ENCODE results near the gene PARVB.

Gene PARVB

GRCh38 chr22:44179989-44180705, 156.0 kb downstream of the PARVB start:
- no peak overlapping the region for H3K4me3 ChIP-seq (ENCODE audit: low read depth, low read length)
- no peak for TF ChIP-seq CTCF (IDR thresholded peaks at IDR 0.05; ENCODE audit: low read depth, low read length)

GRCh38 chr22:44180706-44181032, 156.6 kb downstream of the PARVB start, which contains the start of gene PARVG:
Gene PARVG (plus strand): TSS chr22:44180925. CDS start chr22:44183330, 2,405 bp downstream.
- no peak for TF ChIP-seq CTCF (IDR thresholded peaks at IDR 0.05; ENCODE audit: low read depth, low read length)
- no peak within 1 kb of the TSS for H3K4me3 ChIP-seq (ENCODE audit: low read depth, low read length)

DNA sequence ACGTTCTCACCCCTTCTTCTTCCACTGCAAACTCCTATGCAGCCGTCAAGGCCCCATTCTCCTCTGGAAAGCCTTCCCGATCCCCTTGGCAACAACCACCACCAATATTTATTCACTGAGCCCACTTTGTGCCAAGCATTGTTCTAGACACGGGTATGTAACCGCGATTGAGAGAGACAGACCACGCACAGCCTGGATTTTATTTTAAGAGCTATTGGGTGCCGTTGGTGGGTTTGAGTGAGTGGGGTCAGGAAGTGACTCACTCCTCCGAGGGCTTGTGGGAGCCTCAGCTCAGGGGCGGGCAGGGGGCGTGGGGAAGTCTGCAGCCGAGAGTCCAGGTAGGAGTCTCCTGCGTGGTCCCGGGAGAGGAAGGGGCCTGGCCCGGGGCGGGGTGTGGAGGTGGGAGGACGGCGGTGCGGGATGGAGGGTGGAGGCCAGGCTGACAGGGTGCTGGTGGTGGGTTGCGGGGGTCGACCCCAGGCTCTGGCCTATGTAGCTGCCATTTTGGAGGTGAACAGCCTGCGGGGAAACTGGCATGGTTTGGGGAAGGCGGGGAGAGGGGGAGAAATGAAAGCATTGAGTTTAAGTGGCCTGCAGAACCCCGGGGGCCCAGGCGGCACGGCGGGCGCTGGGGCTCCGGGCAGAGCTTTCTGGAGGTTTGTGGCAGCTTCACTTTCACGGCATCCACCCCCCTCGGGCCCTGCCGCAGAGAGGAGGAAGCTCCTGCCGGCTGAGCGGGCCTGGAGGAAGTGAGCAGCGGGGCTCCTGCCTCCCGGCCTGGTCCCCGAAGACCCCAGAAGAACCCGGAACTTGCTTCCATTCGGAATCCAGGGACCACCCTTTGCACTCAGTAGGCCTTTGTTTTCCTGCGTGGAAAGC, 157.2 kb downstream of the PARVB start:
- no peak overlapping the region for H3K4me3 ChIP-seq (ENCODE audit: low read depth, low read length)
- no peak for TF ChIP-seq CTCF (IDR thresholded peaks at IDR 0.05; ENCODE audit: low read depth, low read length)

DNA sequence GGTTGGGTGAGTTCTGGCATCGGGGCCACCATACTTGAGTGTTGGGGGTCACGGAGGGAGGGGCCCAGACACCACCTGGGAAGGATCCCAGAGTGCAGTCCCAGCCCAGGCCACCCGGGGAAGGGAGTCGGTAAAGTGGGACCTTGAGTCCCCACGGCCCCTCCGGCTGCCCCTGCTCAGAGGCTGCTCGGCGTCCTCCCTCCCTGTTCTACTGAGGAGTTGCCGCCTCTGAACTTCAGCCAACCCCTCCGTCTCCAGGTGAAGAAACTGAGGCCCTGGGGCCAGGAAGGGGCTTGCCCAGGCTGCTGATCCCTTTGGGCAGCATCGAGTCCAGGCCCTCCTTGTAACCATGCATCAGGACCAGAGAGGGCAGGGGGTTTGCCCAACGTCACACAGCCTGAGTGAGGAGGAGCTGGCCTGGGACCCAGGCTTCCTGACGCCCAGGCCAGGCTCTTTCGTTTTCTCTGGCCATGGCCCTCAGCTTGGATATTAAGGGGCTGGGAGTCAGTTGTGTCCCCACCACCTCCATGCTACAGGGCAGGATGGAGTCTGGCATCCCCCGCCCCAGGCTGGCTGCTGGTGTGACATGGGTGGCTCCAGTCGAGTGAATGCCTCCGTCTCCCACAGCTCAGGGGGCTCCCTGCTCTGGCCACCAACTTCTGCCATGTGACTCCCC, 157.9 kb downstream of the PARVB start:
- no peak overlapping the region for H3K4me3 ChIP-seq (ENCODE audit: low read depth, low read length)
- TF ChIP-seq CTCF (IDR thresholded peaks at IDR 0.05; ENCODE audit: low read depth, low read length): no peak

- H3K4me3 ChIP-seq (ENCODE audit: low read depth, low read length): no peak overlapping the region
- no peak for TF ChIP-seq CTCF (IDR thresholded peaks at IDR 0.05; ENCODE audit: low read depth, low read length)
These were observed 158.6 kb downstream of the PARVB start for GRCh38 chr22:44182588-44183286.

- H3K4me3 ChIP-seq (ENCODE audit: low read depth, low read length): no peak overlapping the region
- TF ChIP-seq CTCF (IDR thresholded peaks at IDR 0.05; ENCODE audit: low read depth, low read length): no peak
These were observed 159.1 kb downstream of the PARVB start for GRCh38 chr22:44183287-44183588.
